Stimulated activated CD4-positive, alpha-beta T cell treated with anti-CD3 and anti-CD28 coated beads, Interleukin-2, amount 100 ng/mL, for 48 hours (primary cell): Measurements from ENCODE around the gene KIF14.
"Not testable (repeated sequence)": the region's sequence is repeated elsewhere in the genome, so short reads cannot be mapped to it uniquely, and the experiment has no call there.

Experiments used
- DNase-seq, 2 donors: peaks; one replicate each; pipeline ENCODE4 v3.0.0-alpha.2; 2020

Gene KIF14

DNA sequence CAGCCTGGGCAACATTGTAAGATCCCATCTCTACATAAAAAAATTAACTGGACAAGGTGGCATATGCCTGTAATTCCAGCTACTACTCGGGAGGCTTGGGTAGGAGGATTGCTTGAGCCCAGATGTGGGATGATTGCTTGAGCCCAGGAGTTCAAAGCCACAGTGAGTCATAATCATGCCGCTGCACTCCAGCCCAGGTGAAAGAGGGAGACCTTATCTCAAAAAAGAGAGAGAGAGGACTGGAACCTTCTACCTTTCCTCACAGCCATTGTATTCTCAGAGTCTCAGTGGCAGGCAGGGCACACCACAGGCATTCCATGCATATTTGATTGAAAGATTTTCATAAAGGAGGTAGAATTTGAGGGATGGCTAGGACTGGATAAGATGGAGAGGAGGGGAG, 78.4 kb downstream of the KIF14 start:
- no peak for DNase-seq

DNA sequence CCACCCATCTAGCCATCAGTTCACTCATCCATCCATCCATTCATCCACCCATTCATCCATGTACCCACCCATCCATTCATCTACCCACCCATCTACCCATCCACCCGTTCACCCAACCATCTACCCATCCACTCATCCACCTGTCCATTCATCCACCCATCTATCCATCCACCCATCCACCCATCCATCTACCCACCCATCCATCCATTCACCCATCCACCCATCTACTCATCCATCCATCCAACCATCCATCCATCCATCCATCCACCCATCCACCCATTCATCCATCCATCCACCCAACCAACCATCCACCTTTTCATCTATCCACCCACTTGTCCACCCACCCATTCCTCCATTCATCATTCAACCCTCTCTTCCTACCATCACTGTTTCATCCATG, 80.3 kb downstream of the KIF14 start:
- no peak for DNase-seq

- DNase-seq, result no peak
These were observed 82.4 kb downstream of the KIF14 start for GRCh38 chr1:200538179-200538578.

DNA sequence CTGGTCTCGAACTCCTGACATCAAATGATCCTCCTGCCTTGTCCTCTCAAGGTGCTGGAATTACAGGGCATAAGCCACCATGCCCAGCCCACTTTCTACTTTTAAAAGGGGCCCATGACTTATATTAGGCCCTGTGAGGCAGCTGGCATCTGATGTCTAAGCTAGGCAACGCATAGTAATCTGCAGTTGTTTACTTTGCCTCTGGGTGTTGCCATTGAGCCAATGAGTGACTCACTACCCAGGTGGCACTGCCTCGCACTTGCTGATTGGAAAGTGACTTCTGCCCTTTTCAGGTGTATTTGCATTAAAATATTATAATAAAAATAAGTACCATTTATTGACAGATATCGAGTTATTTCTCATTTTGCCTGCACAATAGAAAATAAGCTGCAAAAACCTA, 84.9 kb downstream of the KIF14 start:
- no peak for DNase-seq

DNA sequence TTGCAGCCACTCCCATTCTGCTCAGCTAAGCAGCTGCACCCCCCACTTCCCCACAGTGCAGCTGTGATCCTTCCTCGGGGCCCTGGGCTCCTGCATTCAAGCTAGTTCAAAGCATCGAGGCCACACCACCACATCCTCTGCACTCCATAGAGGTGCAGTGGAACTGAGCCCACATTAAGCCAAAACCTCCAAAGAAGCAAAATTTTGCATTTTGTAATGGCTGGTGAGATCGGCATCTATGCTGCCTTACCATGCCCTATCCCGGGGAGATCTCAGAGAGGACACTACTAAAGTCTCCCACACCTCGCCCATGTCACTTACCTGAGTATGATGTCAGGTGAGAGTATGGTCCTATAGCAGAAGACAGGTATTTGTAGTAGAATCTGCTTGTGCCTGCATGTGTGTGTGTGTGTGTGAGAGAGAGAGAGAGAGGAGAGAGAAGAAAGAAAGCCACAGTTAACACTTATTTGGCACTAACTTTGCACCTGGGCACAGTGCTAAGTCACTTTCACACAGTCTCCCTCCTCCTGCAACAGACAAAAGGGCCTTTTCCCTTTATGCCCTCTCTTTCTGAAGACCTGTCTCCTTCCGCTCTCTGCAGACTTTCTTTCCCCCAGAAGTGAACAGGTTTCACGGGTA, 89.8 kb downstream of the KIF14 start:
- no peak for DNase-seq

GRCh38 chr1:200528858-200529606, 91.5 kb downstream of the KIF14 start:
- DNase-seq, result no peak

- DNase-seq, result no peak
These were observed 92.9 kb downstream of the KIF14 start for GRCh38 chr1:200527670-200528069.

DNA sequence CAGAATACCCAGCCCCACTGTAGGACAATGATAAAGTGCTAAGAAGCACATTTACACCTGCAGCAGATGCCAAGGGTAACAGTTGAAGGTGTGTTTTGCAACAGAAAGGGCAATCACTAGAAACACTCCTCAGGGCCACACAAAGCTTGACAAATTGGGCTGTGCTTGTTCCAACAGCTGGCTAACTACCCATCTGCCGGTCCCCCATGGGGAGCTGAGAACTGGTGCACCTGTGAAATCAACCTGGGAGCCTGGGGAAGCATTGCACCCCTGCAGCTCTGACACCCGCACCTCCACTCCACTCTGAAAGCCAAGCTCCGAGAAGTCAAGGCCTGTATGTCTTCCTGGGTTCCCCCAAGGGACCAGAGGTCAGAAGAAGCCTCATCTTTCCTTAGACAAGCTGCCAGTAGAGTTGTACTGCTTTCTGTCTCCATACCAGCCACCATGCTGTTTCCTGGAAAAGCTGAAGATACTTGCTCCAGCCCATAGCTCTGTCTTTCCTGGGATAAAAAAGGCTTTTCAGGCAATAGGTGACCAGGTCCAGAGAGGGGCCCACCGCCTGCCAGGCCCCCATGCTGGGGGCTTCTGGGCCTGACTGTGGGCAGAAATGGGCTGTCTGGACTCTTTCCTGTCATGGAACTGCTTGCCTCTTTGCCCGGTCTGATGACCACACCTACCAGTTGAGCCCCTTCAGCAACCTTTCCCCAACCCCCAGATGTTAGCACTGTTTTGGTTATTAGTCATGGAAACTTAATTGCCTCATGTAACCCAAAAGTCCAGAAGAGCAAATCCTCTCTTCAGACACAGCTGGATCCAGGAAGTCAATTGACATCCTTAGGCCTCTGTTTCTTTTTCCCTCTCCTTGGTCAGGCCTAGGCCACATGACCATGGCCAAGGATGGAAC, 93.6 kb downstream of the KIF14 start:
- no peak for DNase-seq

DNA sequence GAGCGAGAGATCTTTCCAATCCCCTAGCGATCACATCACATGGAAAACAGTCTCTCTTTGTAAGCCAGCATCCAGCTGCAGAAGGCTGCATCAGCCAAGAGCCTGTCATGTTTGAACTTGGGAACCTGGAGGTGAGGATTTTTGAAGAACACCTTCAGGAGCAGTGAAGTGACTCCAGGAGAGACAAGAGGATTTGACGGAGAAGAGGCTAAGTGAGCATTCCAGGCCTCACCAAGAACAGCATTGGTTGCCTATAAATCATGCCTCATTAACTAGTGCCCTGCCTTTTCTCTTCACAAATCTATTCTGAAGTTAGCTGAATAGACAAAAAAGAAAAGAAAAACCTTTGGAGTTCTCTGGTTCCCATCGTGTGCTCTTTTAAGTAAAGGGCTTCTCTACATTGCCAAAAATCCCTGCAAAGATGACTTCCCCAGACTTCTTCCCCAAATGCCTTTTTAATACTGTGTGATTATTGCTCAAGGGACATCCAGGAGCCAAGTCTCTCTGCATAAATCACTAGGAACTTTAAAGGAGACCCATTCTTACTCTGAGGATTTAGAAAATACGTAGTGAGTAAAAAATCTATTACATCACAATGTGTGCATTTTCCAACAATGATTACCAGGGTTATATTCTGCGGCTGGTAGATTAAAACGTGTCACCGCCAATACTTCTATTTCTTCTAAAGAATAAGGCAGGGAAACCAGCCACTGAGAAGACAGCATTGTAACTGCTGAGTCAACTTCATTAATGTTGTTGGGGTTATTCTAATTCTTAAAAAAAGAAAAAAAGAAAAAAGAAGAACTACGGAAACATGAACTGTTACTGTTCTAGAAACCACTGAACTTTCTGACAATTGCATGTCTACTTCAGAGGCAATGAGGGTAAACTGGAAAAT, 95.2 kb downstream of the KIF14 start:
- no peak for DNase-seq

GRCh38 chr1:200524551-200524950, 96.0 kb downstream of the KIF14 start:
- not testable (repeated sequence) for DNase-seq

DNA sequence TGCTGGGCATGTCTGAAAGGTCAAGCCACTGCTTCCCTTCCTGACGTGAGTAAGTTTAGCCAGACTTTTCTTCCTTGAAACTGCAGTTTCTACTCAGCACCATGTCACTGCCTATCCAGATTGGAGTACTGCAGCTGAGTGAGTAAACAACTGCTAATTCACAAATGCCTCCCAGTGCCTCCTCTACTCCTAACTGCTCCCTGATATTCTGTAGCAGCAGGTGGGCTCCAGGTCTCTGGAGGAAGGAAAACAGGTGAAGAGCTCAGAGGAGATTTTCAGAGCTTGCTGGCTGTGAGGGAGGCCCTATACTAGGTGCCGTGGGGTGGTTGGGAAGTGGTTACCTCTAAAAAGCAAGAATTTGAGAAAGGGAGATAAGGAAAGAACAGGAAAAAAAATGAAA, 96.5 kb downstream of the KIF14 start:
- no peak for DNase-seq

- no peak for DNase-seq
These were observed 99.8 kb downstream of the KIF14 start for GRCh38 chr1:200520735-200521134.

DNA sequence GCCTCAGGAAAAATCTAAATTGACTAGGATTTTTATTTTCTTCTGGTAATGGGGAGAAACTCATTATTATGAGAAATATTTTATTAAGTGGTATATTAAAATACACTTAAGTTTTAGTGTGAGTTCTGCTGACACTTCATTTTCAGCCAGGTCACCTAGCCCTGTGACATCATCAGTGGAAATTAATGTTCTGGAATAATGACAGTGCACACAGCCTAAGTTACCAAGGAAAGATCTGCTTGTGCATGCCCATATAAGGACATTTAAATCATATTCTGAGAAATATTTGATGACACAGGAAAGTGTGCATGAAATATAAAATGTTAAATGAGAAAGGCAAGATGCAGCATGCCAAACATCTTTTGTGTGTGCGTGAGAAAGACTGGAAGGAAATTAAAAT, 102.0 kb downstream of the KIF14 start:
- no peak for DNase-seq

DNA sequence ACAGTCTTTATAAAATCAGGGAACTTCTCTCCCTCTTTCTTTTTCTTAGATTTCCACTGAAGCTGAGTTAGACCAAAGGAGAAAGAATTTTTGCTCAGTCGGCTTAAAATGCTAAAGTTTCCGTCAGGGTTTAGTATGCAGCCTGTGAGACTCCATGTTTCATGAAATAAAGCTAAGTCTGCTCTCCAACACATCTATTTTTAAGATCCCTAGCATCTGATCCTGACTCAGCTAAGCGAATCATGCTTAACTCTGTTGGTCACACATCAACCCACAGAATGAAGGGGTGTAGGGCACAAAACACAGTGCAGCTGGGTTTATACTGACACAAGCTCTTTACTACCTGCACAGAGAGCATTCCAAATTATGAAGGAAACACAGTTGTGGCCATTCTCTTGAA, 108.4 kb downstream of the KIF14 start:
- no peak for DNase-seq

DNA sequence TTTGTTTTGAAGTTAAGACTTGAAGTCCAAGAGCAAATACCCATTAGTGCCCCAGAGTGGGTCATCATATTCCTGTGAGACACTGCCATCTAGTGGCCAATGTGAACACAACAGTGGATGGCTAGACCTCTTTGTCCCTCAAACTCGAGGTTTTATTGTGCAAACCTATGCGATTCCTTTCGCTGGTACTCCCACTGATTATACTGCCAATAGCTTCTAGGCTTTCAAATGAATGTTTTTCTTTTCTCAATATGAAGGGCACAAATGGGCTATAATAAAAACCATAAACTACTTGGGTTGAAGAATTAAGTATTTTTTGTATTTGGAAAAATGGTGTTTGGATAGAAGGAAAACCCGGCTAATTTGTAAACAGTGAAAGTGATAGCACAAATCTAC, 110.3 kb downstream of the KIF14 start:
- peak; percentile 68 for DNase-seq

- DNase-seq, result no peak
These were observed 114.1 kb downstream of the KIF14 start for GRCh38 chr1:200506471-200506870.

DNA sequence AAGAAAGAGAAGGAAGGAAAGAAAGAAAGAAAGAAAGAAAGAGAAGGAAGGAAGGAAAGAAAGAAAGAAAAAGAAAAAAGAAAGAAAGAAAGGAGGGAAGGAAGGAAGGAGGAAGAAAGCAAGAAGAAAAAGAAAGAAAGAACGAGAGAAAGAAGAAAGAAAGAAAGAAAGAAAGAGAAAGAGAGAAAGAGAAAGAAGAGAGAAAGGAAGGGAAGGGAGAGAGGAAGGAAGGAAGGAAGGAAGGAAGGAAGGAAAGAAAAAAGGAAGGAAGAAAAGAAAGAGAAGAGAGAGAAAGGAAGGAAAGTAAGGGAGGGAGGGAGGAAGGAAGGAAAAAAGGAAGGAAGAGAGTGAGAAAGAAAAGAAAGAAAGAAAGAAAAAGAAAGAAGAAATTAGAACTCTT, 115.3 kb downstream of the KIF14 start:
- no peak for DNase-seq
